ENCODE measurements around the gene ARMC12. TPM values are rescaled to one million over a fixed set of nuclear protein-coding genes. Genes with fewer than 3 reads are reported as not detected.

Gene ARMC12
- total RNA-seq, 3 donors from 2014 or later (not counting 1 experiment from before 2014, with no cell fraction given): 0.59 to 1.5 (median 0.64) TPM

- Mint-ChIP-seq H3K27ac (no peak overlapping the region), H3K4me1 (peaks cover 32 to 46% of the 10 kb centered on the region in 2 donors), H3K4me3 (no peak overlapping the region), H3K36me3 (no peaks in the 10 kb centered on the region), H3K27me3 (ENCODE audit: low read depth in 2 of 2) (no peaks in the 10 kb centered on the region), H3K9me3 (no peaks in the 10 kb centered on the region)
- DNase-seq (no peak), ATAC-seq (no peak)
- WGBS (ENCODE audit: insufficient coverage): 96% methylated on average over 4 of the region's 4 CpGs
- intact Hi-C loops (cut with micrococcal nuclease): no loop called here
- peaks cover 55% of the 10 kb centered on the region for H3K4me1 ChIP-seq (ENCODE audit: control insufficient read depth, insufficient read depth, low read length)
- no peak overlapping the region for H3K4me3 ChIP-seq (ENCODE audit: low read length)
- H3K36me3 ChIP-seq (ENCODE audit: control insufficient read depth, insufficient read depth, low read length): no peaks in the 10 kb centered on the region
- no peaks in the 10 kb centered on the region for H3K9me3 ChIP-seq (ENCODE audit: control insufficient read depth, insufficient read depth, low read length)
- H3K27ac ChIP-seq (ENCODE audit: low read length): no peak overlapping the region
- TF ChIP-seq, protein P1, sequence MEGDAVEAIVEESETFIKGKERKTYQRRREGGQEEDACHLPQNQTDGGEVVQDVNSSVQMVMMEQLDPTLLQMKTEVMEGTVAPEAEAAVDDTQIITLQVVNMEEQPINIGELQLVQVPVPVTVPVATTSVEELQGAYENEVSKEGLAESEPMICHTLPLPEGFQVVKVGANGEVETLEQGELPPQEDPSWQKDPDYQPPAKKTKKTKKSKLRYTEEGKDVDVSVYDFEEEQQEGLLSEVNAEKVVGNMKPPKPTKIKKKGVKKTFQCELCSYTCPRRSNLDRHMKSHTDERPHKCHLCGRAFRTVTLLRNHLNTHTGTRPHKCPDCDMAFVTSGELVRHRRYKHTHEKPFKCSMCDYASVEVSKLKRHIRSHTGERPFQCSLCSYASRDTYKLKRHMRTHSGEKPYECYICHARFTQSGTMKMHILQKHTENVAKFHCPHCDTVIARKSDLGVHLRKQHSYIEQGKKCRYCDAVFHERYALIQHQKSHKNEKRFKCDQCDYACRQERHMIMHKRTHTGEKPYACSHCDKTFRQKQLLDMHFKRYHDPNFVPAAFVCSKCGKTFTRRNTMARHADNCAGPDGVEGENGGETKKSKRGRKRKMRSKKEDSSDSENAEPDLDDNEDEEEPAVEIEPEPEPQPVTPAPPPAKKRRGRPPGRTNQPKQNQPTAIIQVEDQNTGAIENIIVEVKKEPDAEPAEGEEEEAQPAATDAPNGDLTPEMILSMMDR (IDR thresholded peaks at IDR 0.05): no peak
- no peaks in the 10 kb centered on the region for H3K27me3 ChIP-seq (ENCODE audit: control insufficient read depth, insufficient read depth, low read length)
Measured at GRCh38 chr6:35724059-35724458, 12.8 kb upstream of the ARMC12 start.

GRCh38 chr6:35724471-35724870 lies 12.4 kb upstream of the ARMC12 start:
- Histone ChIP-seq H3K9me3 (ENCODE audit: control insufficient read depth, insufficient read depth, low read length) (no peaks in the 10 kb centered on the region), H3K36me3 (ENCODE audit: control insufficient read depth, insufficient read depth, low read length) (no peaks in the 10 kb centered on the region), H3K4me3 (ENCODE audit: low read length) (no peak overlapping the region), H3K4me1 (ENCODE audit: control insufficient read depth, insufficient read depth, low read length) (peaks cover 56% of the 10 kb centered on the region), H3K27me3 (ENCODE audit: control insufficient read depth, insufficient read depth, low read length) (no peaks in the 10 kb centered on the region), H3K27ac (ENCODE audit: low read length) (no peak overlapping the region)
- WGBS (ENCODE audit: insufficient coverage): 77% methylated on average over 2 of the region's 2 CpGs
- TF ChIP-seq, protein P1 (IDR thresholded peaks at IDR 0.05): no peak
- H3K27ac Mint-ChIP-seq: no peak overlapping the region
- no peak for ATAC-seq
- no peaks in the 10 kb centered on the region for H3K36me3 Mint-ChIP-seq
- intact Hi-C loops (cut with micrococcal nuclease): no loop called here
- no peak for DNase-seq
- H3K4me3 Mint-ChIP-seq: no peak overlapping the region
- H3K9me3 Mint-ChIP-seq: no peaks in the 10 kb centered on the region
- H3K27me3 Mint-ChIP-seq (ENCODE audit: low read depth in 2 of 2): no peaks in the 10 kb centered on the region
- peaks cover 36 to 50% of the 10 kb centered on the region in 2 donors for H3K4me1 Mint-ChIP-seq

DNA sequence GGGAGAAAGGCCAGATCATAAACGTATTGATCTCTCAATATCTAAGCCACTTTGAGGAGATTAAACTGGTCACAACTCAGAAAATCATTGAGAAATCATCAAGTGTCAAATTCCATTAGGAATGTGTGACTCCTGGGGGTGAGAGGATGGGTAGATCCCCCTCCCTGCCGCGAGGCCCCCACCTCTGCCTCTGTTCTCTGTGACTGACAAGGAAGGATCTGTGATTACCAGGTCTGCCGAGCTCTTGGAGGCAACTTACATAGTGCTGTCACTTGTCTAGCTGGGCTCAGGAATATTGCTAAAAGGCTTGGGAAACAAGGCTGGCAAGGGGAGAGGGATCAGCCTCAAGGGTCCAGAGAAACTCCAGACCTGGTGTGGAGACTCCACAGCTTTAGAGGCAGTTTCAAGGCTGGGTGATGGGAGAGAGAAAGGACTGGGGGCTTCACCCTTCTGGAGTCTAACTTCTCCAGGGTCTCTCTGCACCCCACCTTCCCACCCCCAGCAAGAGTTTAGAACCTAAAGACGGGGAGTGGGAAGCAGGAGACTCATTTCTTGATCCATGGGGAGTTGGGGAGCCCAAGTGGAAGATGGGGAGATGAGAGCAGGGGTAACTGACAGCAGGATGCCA lies 11.6 kb upstream of the ARMC12 start:
- TF ChIP-seq, protein P1 (IDR thresholded peaks at IDR 0.05): no peak
- no peaks in the 10 kb centered on the region for H3K36me3 Mint-ChIP-seq
- intact Hi-C loops (cut with micrococcal nuclease): loop anchor here (5.0 kb wide), 1 partner anchor 58 kb away; no protein-coding TSS in a partner anchor
- Histone ChIP-seq H3K9me3 (ENCODE audit: control insufficient read depth, insufficient read depth, low read length) (no peaks in the 10 kb centered on the region), H3K27me3 (ENCODE audit: control insufficient read depth, insufficient read depth, low read length) (no peaks in the 10 kb centered on the region), H3K36me3 (ENCODE audit: control insufficient read depth, insufficient read depth, low read length) (no peaks in the 10 kb centered on the region), H3K4me1 (ENCODE audit: control insufficient read depth, insufficient read depth, low read length) (peaks cover 58% of the 10 kb centered on the region), H3K27ac (ENCODE audit: low read length) (no peak overlapping the region), H3K4me3 (ENCODE audit: low read length) (no peak overlapping the region)
- ATAC-seq: no peak
- H3K27me3 Mint-ChIP-seq (ENCODE audit: low read depth in 2 of 2): no peaks in the 10 kb centered on the region
- WGBS (ENCODE audit: insufficient coverage): 79% methylated on average over 5 of the region's 5 CpGs
- H3K4me3 Mint-ChIP-seq: no peak overlapping the region
- DNase-seq: no peak
- H3K9me3 Mint-ChIP-seq: no peaks in the 10 kb centered on the region
- H3K27ac Mint-ChIP-seq: peak overlapping the region in 1 of 2 donors; percentile 37
- peaks cover 41 to 52% of the 10 kb centered on the region in 2 donors for H3K4me1 Mint-ChIP-seq
